Activated naive CD8-positive, alpha-beta T cell treated with anti-CD3 and anti-CD28 coated beads for 36 hours (primary cell): ENCODE measurements around the gene PRXL2A. TPM values are rescaled to one million over a fixed set of nuclear protein-coding genes. Genes with fewer than 3 reads are reported as not detected.

Experiments
- DNase-seq: peaks from one replicate; pipeline ENCODE4 v3.0.0; 2021
- H3K27ac Mint-ChIP-seq: one replicate; pipeline ENCODE4 v1.8.0; 2022; ENCODE audit warnings: mild to moderate bottlenecking, moderate library complexity, mixed read lengths
- H3K27me3 Mint-ChIP-seq: one replicate; pipeline ENCODE4 v1.8.0; 2022; ENCODE audit warnings: mild to moderate bottlenecking, mixed read lengths
- H3K36me3 Mint-ChIP-seq: one replicate; pipeline ENCODE4 v1.8.0; 2021; ENCODE audit warnings: mild to moderate bottlenecking, mixed read lengths
- H3K4me1 Mint-ChIP-seq: one replicate; pipeline ENCODE4 v1.8.0; 2021; ENCODE audit warnings: mixed read lengths
- H3K4me3 Mint-ChIP-seq: one replicate; pipeline ENCODE4 v1.8.0; 2022; ENCODE audit warnings: mild to moderate bottlenecking, moderate library complexity, mixed read lengths
- H3K9me3 Mint-ChIP-seq: one replicate; pipeline ENCODE4 v1.8.0; 2022; ENCODE audit warnings: mixed read lengths
- total RNA-seq, 2 experiments: library from RNA; stranded (reverse); gene quantifications; one replicate each; pipeline ENCODE4 v1.2.3, GENCODE V29; 2021

PRXL2A gene
- total RNA-seq, 2 experiments from 2014 or later = 23.3 to 24.5 TPM

GRCh38 chr10:80405035-80405434 lies 3.3 kb upstream of the PRXL2A start:
- H3K27me3 Mint-ChIP-seq = peaks cover 6% of the 10 kb centered on the region
- DNase-seq = no peak
- H3K27ac Mint-ChIP-seq = no peak overlapping the region
- no peaks in the 10 kb centered on the region for H3K36me3 Mint-ChIP-seq
- no peaks in the 10 kb centered on the region for H3K9me3 Mint-ChIP-seq
- H3K4me1 Mint-ChIP-seq = peaks cover 13% of the 10 kb centered on the region
- no peak overlapping the region for H3K4me3 Mint-ChIP-seq

DNA sequence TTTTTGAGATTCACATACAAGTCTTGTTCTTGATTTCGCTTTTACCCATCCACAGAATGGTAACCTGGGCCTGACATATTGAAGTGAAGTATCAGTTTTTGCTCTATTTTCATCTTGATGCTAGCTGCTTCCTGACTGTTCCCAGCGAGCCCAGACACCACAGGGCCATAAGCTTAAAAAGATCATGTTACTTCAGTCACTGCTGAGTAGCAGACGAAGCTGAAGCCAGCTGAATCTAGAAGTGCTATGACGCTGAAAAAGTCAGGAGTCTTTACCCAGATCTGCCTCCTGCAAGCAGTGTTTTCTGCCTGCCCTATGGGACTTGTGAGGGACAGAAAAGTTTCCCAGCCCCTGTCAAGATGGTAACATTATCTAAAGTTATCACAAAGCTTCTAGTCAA lies 2.7 kb upstream of the PRXL2A start:
- Mint-ChIP-seq H3K9me3 (no peaks in the 10 kb centered on the region), H3K4me3 (no peak overlapping the region)

DNA sequence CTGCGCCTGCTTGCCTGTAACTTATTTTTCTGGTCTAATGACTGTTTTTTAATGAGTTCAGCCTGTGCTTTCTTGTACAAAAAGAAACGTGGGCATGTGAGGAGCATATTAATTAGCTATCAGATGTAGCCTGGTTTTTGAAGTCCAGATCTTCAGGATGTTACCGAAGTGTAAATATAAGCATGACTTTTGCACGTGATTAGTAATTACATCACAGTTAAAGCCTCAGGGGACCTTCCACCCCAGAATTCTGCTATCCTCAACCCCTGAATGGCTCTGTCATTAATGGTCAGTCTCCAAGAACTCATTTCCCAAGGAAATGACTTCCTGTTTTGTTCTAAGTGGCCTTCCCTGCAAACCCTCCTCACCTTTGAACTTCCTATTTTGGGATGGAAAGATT lies 2.1 kb upstream of the PRXL2A start:
- peaks cover 23% of the 10 kb centered on the region for H3K4me1 Mint-ChIP-seq
- no peak overlapping the region for H3K27ac Mint-ChIP-seq
- H3K9me3 Mint-ChIP-seq = no peaks in the 10 kb centered on the region
- H3K4me3 Mint-ChIP-seq = no peak overlapping the region
- DNase-seq = no peak
- no peaks in the 10 kb centered on the region for H3K36me3 Mint-ChIP-seq
- H3K27me3 Mint-ChIP-seq = peaks cover 6% of the 10 kb centered on the region

More for the DNA sequence above, 2.7 kb upstream of the PRXL2A start:
- Mint-ChIP-seq H3K27ac (no peak overlapping the region), H3K36me3 (no peaks in the 10 kb centered on the region), H3K4me1 (peaks cover 19% of the 10 kb centered on the region), H3K27me3 (peaks cover 6% of the 10 kb centered on the region)
- no peak for DNase-seq

- peak; percentile 76 for DNase-seq
- Mint-ChIP-seq H3K27me3 (peaks cover 6% of the 10 kb centered on the region), H3K9me3 (no peaks in the 10 kb centered on the region), H3K4me1 (peaks cover 36% of the 10 kb centered on the region), H3K27ac (peak overlapping the region; percentile 87), H3K4me3 (peak overlapping the region; percentile 82), H3K36me3 (no peaks in the 10 kb centered on the region)
Observed at GRCh38 chr10:80407812-80408241, 524 bp upstream of the PRXL2A start.

GRCh38 chr10:80409121-80409520 lies 770 bp downstream of the PRXL2A start:
- Mint-ChIP-seq H3K4me1 (peaks cover 46% of the 10 kb centered on the region), H3K9me3 (no peaks in the 10 kb centered on the region), H3K27me3 (peaks cover 6% of the 10 kb centered on the region), H3K36me3 (no peaks in the 10 kb centered on the region), H3K27ac (peak overlapping the region; percentile 70), H3K4me3 (peak overlapping the region; percentile 82)
- DNase-seq = no peak

- Mint-ChIP-seq H3K4me1 (peaks cover 46% of the 10 kb centered on the region), H3K36me3 (no peaks in the 10 kb centered on the region), H3K27ac (no peak overlapping the region), H3K9me3 (no peaks in the 10 kb centered on the region), H3K4me3 (no peak overlapping the region), H3K27me3 (peaks cover 6% of the 10 kb centered on the region)
- DNase-seq = no peak
Observed at GRCh38 chr10:80410122-80410521, 1.8 kb downstream of the PRXL2A start.

DNA sequence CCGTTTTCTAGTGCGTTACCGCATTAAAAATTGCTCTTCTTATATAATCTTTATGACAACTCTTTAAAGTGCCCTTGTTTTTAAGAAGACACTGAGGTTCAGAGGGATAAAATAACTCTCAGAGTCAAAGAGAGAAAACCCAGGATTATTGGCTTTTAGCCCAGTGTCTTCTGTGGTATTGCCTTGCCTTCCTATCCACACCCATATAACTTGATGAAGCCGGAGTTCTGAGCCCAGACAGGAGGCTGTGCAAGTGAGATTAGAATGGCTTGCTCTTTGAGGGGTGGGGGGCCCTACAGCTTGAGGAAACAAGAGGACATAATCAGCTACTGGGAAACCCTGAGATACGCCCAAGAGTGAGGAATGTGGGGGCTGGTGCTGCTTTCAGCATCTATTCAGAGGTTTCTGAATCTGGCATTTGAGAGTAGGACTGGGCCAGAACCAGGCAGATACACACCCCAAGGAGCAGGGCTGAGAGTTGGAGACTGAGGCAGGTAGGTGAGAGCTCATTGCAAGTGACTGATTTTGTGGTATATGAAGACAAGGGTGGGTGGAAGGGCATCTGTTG lies 2.3 kb downstream of the PRXL2A start:
- no peaks in the 10 kb centered on the region for H3K9me3 Mint-ChIP-seq
- peaks cover 46% of the 10 kb centered on the region for H3K4me1 Mint-ChIP-seq
- H3K27ac Mint-ChIP-seq = no peak overlapping the region
- no peaks in the 10 kb centered on the region for H3K36me3 Mint-ChIP-seq
- peaks cover 6% of the 10 kb centered on the region for H3K27me3 Mint-ChIP-seq
- no peak for DNase-seq
- no peak overlapping the region for H3K4me3 Mint-ChIP-seq

DNA sequence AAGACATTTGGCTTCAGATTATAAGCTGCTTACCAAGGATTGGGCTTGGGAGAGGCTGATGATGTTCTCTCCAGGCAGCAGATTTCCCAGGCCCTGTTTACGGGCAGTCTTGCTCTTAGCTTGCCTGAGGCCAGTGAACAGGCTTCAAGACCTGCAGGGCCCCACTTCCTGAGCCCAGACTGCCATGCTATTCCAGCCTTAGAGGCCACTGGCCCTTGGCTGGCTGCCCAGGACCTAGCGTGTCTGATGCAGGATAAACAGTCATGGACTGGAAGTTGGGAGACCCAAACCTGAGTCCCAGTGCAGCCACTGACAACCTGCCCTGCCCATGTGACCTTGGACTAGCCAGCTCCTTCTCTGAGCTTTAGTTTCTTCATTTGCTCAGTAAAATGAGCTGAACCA lies 2.9 kb downstream of the PRXL2A start:
- Mint-ChIP-seq H3K27ac (no peak overlapping the region), H3K36me3 (no peaks in the 10 kb centered on the region), H3K4me3 (no peak overlapping the region), H3K9me3 (no peaks in the 10 kb centered on the region), H3K4me1 (peaks cover 48% of the 10 kb centered on the region), H3K27me3 (peaks cover 6% of the 10 kb centered on the region)
- DNase-seq = no peak

DNA sequence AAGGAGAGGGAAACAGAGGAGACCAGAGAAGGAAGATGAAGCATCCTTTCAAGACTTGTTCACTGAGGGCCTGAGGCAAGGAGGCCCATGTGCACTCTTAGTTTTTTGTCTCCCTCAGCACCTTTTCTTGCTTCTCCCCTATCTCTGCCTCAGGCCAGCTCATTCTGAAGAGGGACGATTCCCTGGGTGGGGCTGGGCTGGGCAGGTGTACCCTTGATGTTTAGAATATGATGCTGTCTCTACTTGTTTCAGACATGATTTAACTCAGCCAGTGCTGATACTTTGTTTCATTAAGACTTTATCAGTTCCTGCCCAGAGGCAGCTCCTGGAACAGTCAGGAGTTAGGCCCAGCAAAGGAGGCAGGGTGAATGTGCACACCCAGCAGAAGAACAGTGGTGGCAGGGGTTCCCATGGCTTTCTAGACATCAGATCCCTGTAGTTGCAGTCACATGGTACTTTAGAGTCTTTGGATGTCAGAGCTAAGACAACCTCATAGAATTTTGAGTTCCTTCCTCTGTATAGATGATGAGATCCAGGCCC lies 3.4 kb downstream of the PRXL2A start:
- H3K9me3 Mint-ChIP-seq = no peaks in the 10 kb centered on the region
- no peak overlapping the region for H3K4me3 Mint-ChIP-seq
- H3K36me3 Mint-ChIP-seq = no peaks in the 10 kb centered on the region
- DNase-seq = no peak
- peaks cover 48% of the 10 kb centered on the region for H3K4me1 Mint-ChIP-seq
- H3K27me3 Mint-ChIP-seq = peaks cover 6% of the 10 kb centered on the region
- no peak overlapping the region for H3K27ac Mint-ChIP-seq

DNA sequence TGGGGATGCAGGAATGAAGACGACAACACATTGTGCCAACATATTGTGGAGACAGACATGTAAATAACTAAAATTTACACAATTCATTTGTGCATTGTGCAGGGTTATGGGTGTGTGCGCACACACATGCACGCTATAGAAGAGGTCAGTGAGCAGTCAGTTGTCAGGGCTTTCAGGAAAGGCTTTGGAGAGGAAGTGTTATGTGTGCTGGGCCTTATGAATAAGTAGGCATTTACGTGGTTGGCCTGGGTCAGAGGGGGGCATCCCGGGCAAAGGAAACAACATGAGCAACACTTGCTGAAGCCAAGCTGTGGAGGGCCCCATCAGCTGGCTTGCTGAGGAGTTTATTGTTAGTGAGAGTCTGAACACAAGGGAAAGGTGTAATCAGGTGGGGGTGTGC lies 4.1 kb downstream of the PRXL2A start:
- Mint-ChIP-seq H3K27me3 (peaks cover 4% of the 10 kb centered on the region), H3K36me3 (no peaks in the 10 kb centered on the region), H3K4me3 (no peak overlapping the region), H3K4me1 (peaks cover 46% of the 10 kb centered on the region), H3K27ac (no peak overlapping the region), H3K9me3 (no peaks in the 10 kb centered on the region)
- DNase-seq = no peak

DNA sequence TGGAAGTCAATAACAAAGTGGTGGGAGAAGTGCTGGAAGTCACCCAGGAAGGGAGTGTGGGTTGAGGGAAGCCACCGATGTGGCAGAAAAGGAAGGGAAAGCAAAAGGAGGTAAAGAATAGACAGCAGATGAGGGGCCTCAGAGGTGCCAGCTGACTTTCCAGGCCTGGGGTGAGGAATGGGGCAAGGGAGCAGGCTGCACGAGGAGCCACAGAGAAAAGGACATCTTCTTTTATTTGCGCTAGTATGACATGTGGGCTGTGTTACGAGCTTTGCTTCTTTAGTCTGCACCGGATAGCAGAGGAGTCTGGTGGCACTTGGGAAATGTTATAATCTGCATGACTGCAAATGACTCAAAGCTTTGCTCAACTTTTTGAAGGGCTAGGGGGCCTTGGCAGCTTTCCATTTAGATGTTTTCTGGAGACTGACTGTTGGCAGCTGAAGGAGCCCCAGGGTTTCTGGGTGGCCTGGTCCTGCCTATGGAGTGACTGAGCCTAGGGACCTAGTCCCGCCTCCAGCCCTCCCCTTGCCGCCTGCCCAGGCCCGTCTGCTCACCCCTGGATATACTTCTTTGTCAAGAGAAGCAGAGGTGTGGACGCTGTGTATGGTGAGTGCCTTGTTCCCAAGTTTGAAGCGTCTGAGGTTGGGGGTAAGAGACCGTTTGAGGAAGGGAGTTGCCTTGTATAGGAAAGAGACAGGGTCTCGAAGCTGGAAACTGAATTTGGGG lies 5.1 kb downstream of the PRXL2A start:
- no peaks in the 10 kb centered on the region for H3K36me3 Mint-ChIP-seq
- H3K27ac Mint-ChIP-seq = no peak overlapping the region
- no peak overlapping the region for H3K4me3 Mint-ChIP-seq
- DNase-seq = no peak
- H3K27me3 Mint-ChIP-seq = no peaks in the 10 kb centered on the region
- H3K9me3 Mint-ChIP-seq = no peaks in the 10 kb centered on the region
- peaks cover 40% of the 10 kb centered on the region for H3K4me1 Mint-ChIP-seq

GRCh38 chr10:80414142-80414895 lies 6.0 kb downstream of the PRXL2A start:
- H3K27ac Mint-ChIP-seq = no peak overlapping the region
- H3K27me3 Mint-ChIP-seq = no peaks in the 10 kb centered on the region
- no peak overlapping the region for H3K4me3 Mint-ChIP-seq
- H3K36me3 Mint-ChIP-seq = no peaks in the 10 kb centered on the region
- no peak for DNase-seq
- H3K9me3 Mint-ChIP-seq = no peaks in the 10 kb centered on the region
- H3K4me1 Mint-ChIP-seq = peaks cover 38% of the 10 kb centered on the region

- H3K36me3 Mint-ChIP-seq = no peaks in the 10 kb centered on the region
- H3K9me3 Mint-ChIP-seq = no peaks in the 10 kb centered on the region
- no peaks in the 10 kb centered on the region for H3K27me3 Mint-ChIP-seq
- peaks cover 29% of the 10 kb centered on the region for H3K4me1 Mint-ChIP-seq
- no peak overlapping the region for H3K4me3 Mint-ChIP-seq
- H3K27ac Mint-ChIP-seq = no peak overlapping the region
- DNase-seq = no peak
Observed at GRCh38 chr10:80415734-80416478, 7.6 kb downstream of the PRXL2A start.

DNA sequence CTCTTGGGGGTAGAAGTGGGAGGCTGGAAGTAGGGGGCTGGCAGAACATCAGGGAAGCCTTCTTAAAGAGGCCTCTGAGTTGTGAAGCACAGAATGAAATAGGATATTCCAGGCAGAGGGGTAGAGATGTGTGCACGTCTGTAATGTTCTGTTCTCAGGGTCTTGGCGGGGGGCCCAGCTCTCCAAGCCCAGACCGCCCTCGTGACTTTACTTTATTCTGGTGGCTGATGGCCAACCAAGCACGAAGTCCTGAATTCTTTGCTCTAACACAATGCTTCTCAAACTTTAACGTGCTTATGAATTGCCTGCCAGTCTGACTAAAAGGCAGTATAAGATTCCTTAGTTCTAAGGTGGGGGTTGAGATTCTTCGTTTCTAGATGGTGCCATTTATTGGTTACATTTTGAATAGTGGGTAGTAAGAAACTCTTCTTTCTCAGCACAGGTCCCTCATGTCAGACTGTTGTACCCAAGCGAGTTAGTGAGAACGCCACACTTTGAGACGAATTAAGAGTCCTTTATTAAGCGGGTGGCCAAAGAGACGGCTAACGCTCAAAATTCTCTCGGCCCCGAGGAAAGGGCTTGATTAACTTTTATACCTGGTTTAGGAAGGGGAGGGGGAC lies 8.2 kb downstream of the PRXL2A start:
- Mint-ChIP-seq H3K9me3 (no peaks in the 10 kb centered on the region), H3K27me3 (no peaks in the 10 kb centered on the region), H3K27ac (no peak overlapping the region), H3K36me3 (no peaks in the 10 kb centered on the region), H3K4me1 (peaks cover 27% of the 10 kb centered on the region), H3K4me3 (no peak overlapping the region)
- DNase-seq = no peak
